WI38 (cell line): ENCODE data around the gene COX7A2L.

Experiments
- H3K4me3 ChIP-seq: 2 replicates; pipeline ENCODE4 v1.5.1; 2011; ENCODE audit warnings: low read depth, mild to moderate bottlenecking, control low read depth, low read length
- CTCF ChIP-seq: IDR thresholded peaks from 2 replicates; pipeline ENCODE4 v1.5.1; 2012; ENCODE audit warnings: low read depth, mild to moderate bottlenecking, control low read depth, low read length

The COX7A2L gene

DNA sequence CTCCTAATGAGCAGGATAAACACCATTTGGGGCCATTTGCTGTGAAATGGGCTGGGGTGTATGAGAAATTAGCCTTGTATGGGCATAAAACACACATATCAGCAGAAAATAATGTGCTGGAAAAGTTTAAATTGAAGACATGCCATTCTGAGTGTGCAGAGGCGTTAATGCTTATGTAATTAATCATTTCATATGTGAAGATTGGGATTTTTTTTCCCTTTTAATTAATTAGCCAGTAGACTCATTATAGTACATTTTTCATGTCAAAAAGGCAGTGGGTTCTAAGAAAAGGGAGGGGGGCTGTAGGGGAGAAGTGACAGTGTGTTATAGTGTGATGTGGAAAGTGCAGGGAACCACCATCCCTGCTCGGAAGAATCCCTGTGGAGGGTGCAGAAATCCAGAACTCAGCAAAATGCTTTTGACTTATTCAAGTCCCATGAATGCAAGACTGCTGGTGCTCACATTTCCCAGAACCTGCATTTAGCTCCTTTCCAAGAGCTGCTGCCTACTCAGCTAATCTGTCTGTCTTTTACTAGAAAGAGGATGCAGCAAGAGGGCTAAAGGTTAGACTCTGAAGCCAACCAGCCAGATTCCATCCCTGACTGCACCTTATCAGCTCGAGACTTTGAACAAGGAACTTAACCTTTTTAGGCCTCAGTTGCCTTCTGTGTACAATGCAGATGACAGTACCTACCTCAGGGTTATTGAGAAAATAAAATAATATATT, 11.6 kb upstream of the COX7A2L start:
- H3K4me3 ChIP-seq = no peak overlapping the region
- no peak for TF ChIP-seq CTCF

DNA sequence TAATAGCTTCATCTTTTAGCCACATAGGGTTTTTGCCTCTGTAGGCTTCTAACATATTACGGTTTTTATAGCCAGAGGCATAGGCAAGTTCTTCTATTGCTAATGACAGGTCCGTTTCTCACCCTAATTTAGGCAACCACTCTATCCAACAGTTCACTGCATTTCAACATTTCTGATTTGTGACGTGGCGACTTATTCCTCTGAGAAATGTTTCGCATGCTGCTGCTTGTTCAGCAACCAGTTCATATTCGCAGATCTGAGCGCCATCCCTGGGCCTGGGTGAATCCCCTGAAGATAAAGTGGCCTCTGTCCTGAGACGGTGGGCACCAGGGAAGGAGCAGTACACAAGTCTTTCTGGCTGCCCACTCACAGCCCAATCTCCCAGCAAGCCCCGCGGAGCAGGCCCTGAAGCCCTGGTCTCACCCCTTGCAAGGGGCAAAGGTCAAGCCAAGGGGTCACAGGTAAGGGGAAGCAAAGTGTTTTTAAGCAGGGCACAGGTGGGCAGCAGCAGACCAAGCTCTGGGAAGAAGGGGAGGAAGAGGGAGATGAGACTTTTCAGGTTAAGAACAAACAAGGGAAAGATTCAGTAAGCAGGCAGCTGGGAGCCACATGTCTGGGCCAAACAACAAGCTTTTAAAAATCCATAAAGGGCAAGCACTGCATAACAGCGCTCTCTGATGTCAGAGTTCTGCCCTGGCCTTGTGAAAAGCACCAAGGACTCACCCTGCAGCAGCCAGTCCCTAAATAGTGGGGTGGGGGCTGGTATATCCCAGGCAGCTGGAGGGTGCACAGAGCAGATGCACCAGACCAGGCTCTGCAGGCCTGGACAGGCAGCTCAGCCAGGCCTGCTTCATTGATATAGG, 10.8 kb upstream of the COX7A2L start:
- no peak for TF ChIP-seq CTCF
- H3K4me3 ChIP-seq = no peak overlapping the region

DNA sequence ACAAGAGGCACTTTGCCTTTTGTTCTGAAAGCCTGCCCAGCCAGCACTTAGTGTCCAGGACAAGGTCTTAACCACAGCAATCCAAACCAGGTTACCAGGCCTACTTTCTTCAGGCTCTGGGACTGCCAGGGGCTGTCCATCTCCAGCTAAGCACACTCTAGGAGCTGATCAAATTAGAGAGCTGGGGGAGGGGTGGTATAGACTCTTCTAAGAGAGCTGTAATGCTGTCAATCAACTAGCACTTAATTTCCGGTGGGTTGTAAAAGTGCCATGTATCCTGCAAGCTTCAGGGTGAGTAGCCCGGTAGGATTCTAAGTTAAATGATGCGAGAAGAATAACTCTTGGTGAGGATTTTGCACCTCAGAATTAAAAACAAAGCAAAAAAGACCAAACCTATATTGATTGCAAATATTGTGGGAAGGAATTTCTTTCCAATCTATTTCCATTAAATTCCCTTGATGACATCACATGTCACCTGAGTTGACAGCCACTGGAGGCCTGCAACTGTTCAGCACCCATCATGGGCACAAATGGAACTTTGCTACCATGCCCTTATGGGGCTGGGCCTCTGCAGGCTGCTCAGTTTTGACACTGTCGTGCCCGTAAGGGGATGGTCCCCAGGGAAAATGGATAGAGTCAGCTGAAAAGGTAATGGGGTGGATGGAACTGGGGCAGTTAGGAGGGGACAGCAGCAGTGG, 8.7 kb upstream of the COX7A2L start:
- no peak overlapping the region for H3K4me3 ChIP-seq
- no peak for TF ChIP-seq CTCF

DNA sequence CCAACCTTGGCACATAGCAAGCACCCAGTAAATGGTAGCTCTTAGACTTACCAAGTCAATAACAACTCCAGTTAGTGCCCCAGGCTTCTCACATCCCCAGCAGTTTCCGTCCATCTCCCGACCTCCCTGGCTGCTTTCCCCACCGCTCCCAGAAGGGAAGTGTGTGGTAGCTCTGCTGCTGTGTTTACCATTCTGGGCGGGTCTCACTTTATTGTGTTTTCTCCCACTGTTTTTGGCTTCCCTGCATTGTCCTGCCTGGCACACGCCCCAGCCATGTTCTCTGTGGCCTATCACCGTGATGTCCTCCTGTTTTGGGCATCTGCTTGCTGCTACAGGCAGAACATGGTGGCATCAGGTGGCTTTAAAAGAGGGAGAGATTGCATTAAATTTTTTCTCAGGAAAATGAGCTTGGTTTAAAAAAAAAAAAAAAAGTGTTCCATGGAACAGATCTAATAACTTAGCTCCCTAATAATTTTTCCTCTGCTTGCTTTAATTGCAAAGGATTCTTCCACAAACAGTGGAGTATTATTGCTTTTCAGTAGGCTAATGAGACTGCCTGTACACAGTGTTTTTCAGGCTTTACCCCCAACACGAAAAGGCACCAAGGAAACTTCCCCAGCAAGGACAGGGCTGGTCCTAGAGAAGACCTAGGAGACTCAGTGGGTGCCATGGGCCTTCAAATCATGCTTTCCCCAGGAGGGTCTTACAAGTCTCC, 8.0 kb upstream of the COX7A2L start:
- no peak for TF ChIP-seq CTCF
- no peak overlapping the region for H3K4me3 ChIP-seq

GRCh38 chr2:42367835-42368234, 6.8 kb upstream of the COX7A2L start:
- no peak overlapping the region for H3K4me3 ChIP-seq
- TF ChIP-seq CTCF = no peak

- no peak for TF ChIP-seq CTCF
- no peak overlapping the region for H3K4me3 ChIP-seq
Observed at GRCh38 chr2:42366411-42366810, 5.4 kb upstream of the COX7A2L start.
